GM12878 (cell line): ENCODE measurements around the gene COL5A1. TPM values are rescaled to one million over a fixed set of nuclear protein-coding genes. Genes with fewer than 3 reads are reported as not detected.

Experiments
- ATAC-seq: fragments of 200-7000 bp; cut with Tn5 transposase; 3 replicates; pipeline ENCODE4 v1.9.1; 2020; ENCODE audit warnings: mild to moderate bottlenecking, moderate library complexity
- BruUV-seq: library from RNA; stranded (reverse); fragments of 400-500 nt; replicated peaks from 2 replicates; lab custom pipeline; 2021; lab: Mats Ljungman, UMichigan
- CTCF ChIA-PET: fragments of 300-600 bp; sonication (Branson Sonifier 250); formaldehyde crosslinking; extraction: SDS; loops from one replicate; lab custom pipeline; 2021; ENCODE audit warnings: inconsistent platforms; lab: Yijun Ruan, JAX
- POLR2A ChIA-PET: fragments of 350-600 bp; formaldehyde crosslinking; extraction: SDS; loops from one replicate; lab custom pipeline; 2021; ENCODE audit warnings: inconsistent platforms; lab: Charles Lee
- RAD21 ChIA-PET: fragments of 300-600 bp; sonication (Branson Sonifier 250); formaldehyde crosslinking; loops from one replicate; lab custom pipeline; 2023; ENCODE audit warnings: antibody characterized with exemption; ENCODE audit not compliant: unreplicated experiment; lab: Charles Lee
- SMC1A ChIA-PET: fragments of 300-600 bp; sonication (Branson Sonifier 250); formaldehyde crosslinking; loops from one replicate; lab custom pipeline; 2023; ENCODE audit not compliant: unreplicated experiment, uncharacterized antibody; lab: Charles Lee
- DNase-seq: peaks from one replicate; pipeline ENCODE4 v3.0.0-alpha.2; 2011; ENCODE audit warnings: low read depth, low spot score
- FAIRE-seq: peaks from 3 replicates; lab custom pipeline; 2011; peaks lifted over from hg19 to GRCh38; lab: Jason Lieb, UNC
- H2AFZ ChIP-seq: 2 replicates; pipeline ENCODE4 v1.6.0; 2011; ENCODE audit warnings: low read depth, low read length, control low read depth; ENCODE audit not compliant: control insufficient read depth
- H3K27ac ChIP-seq: 2 replicates; pipeline ENCODE4 v1.5.1; 2011; ENCODE audit warnings: control low read depth; ENCODE audit not compliant: control insufficient read depth, insufficient read depth
- H3K27me3 ChIP-seq, 2 experiments: replicated peaks in 1 of 2; 2 replicates each; pipeline versions ENCODE4 v1.6.0 to v1.6.1; 2011; ENCODE audit warnings: low read length in 1 of 2; ENCODE audit not compliant: control insufficient read depth in 2 of 2, insufficient read depth in 2 of 2
- H3K36me3 ChIP-seq, 2 experiments: 2 replicates each; pipeline ENCODE4 v1.5.1; 2011; ENCODE audit warnings: low read length in 1 of 2; ENCODE audit not compliant: control insufficient read depth in 2 of 2, insufficient read depth in 2 of 2
- H3K4me1 ChIP-seq: 2 replicates; pipeline ENCODE4 v1.6.1; 2011; ENCODE audit warnings: mild to moderate bottlenecking, low read length, moderate library complexity, mixed read lengths; ENCODE audit not compliant: control insufficient read depth, insufficient read depth
- H3K4me2 ChIP-seq: 2 replicates; pipeline ENCODE4 v1.6.0; 2011; ENCODE audit warnings: control low read depth; ENCODE audit not compliant: control insufficient read depth, insufficient read depth
- H3K4me3 ChIP-seq: fragments of 200-600 bp; sonication (generic); 2 replicates; pipeline ENCODE4 v1.5.1; 2016
- H3K79me2 ChIP-seq: 2 replicates; pipeline ENCODE4 v1.6.0; 2011; ENCODE audit warnings: low read length; ENCODE audit not compliant: control insufficient read depth, insufficient read depth
- H3K9ac ChIP-seq: 2 replicates; pipeline ENCODE4 v1.8.0; 2011; ENCODE audit warnings: low read length, control low read depth, mixed read lengths; ENCODE audit not compliant: control insufficient read depth, insufficient read depth
- H3K9me3 ChIP-seq: replicated peaks from 3 replicates; pipeline ENCODE4 v1.5.1; 2011; ENCODE audit warnings: mild to moderate bottlenecking, low read length; ENCODE audit not compliant: control insufficient read depth, insufficient read depth
- H4K20me1 ChIP-seq: 2 replicates; pipeline ENCODE4 v1.6.0; 2011; ENCODE audit not compliant: control insufficient read depth, insufficient read depth
- BRCA1 ChIP-seq: IDR thresholded peaks from 2 replicates; pipeline ENCODE4 v1.6.1; 2011; ENCODE audit warnings: low read depth, low read length, improper control_type of control experiment
- CEBPB ChIP-seq, 2 experiments: fragments of 150-350 bp in 1 of 2; IDR thresholded peaks; 2 replicates each; pipeline ENCODE4 v1.6.1; 2012 to 2014; ENCODE audit warnings: low read depth in 2 of 2, low read length in 2 of 2, borderline replicate concordance in 1 of 2, inconsistent platforms in 1 of 2
- DPF2 ChIP-seq: fragments of 450-650 bp; IDR thresholded peaks from 2 replicates; pipeline ENCODE4 v1.6.1; 2017; ENCODE audit warnings: mild to moderate bottlenecking
- E2F4 ChIP-seq: IDR thresholded peaks from 2 replicates; pipeline ENCODE4 v1.6.1; 2012; ENCODE audit warnings: low read depth, low read length, improper control_type of control experiment
- JUNB ChIP-seq: IDR thresholded peaks from 2 replicates; pipeline ENCODE4 v1.6.1; 2016; ENCODE audit warnings: antibody characterized with exemption, mild to moderate bottlenecking
- KAT2A ChIP-seq: conservative IDR thresholded peaks from 2 replicates; pipeline ENCODE4 v1.6.1; 2011; ENCODE audit warnings: low read depth, low read length; ENCODE audit not compliant: control insufficient read depth
- NFXL1 ChIP-seq: fragments of 450-650 bp; IDR thresholded peaks from 2 replicates; pipeline ENCODE4 v1.6.1; 2017; ENCODE audit warnings: antibody characterized with exemption, mild to moderate bottlenecking, borderline replicate concordance
- PAX8 ChIP-seq: fragments of 450-650 bp; IDR thresholded peaks from 2 replicates; pipeline ENCODE4 v1.6.1; 2017; ENCODE audit warnings: mild to moderate bottlenecking, moderate library complexity
- POLR2AphosphoS5 ChIP-seq: IDR thresholded peaks from 2 replicates; pipeline ENCODE4 v1.6.1; 2011; ENCODE audit warnings: mild to moderate bottlenecking, low read length, inconsistent platforms
- RUNX3 ChIP-seq: IDR thresholded peaks from 2 replicates; pipeline ENCODE4 v1.6.1; 2012; ENCODE audit warnings: low read length, inconsistent platforms
- SREBF1 ChIP-seq: IDR thresholded peaks from 2 replicates; pipeline ENCODE4 v1.6.1; 2012; ENCODE audit warnings: mild to moderate bottlenecking, low read length
- TCF12 ChIP-seq: IDR thresholded peaks from 2 replicates; pipeline ENCODE4 v1.6.1; 2011; ENCODE audit warnings: low read depth, mild to moderate bottlenecking, low read length
- WRNIP1 ChIP-seq: IDR thresholded peaks from 2 replicates; pipeline ENCODE4 v1.6.1; 2011; ENCODE audit warnings: low read depth, low read length, improper control_type of control experiment, borderline replicate concordance
- YY1 ChIP-seq: IDR thresholded peaks from 2 replicates; pipeline ENCODE4 v1.6.1; 2011; ENCODE audit warnings: low read depth, mild to moderate bottlenecking, low read length
- WGBS: methylation state at CpG from one replicate; pipeline ENCODE4 v1.1.6; 2016; ENCODE audit warnings: low lambda C conversion rate; ENCODE audit not compliant: insufficient replicate concordance, insufficient coverage; ENCODE audit errors: missing lambda C conversion rate; 5-methylcytosine and 5-hydroxymethylcytosine counted together
- in situ Hi-C: fragments of 300-500 bp; cut with MboI; formaldehyde crosslinking; loops from 9 replicates; pipeline ENCODE4 v1.14.3; 2018; ENCODE audit warnings: mixed read lengths
- intact Hi-C: fragments of 100-400 bp; cut with micrococcal nuclease; formaldehyde crosslinking; loops from one replicate; pipeline ENCODE4 v1.14.2; 2022; ENCODE audit not compliant: unreplicated experiment
- polyA plus RNA-seq, 11 experiments: library from polyadenylated mRNA; depleted of rRNA in 4 of 11; unstranded in 6 of 11; stranded (reverse) in 5 of 11; fragments of >200 nt; fragmentation: Nextera tagmentation in 4 of 11; fragmentation: Illumina TruSeq in 1 of 11; extraction: Ambion mirVana in 4 of 11; extraction: Trizol in 1 of 11; gene quantifications; 1 replicate in 1 of 11; 2 replicates in 10 of 11; pipeline versions ENCODE4 v1.2.1 to v1.2.3, GENCODE V29; 2011 to 2016; ENCODE audit warnings: inconsistent platforms in 2 of 11, missing spikeins in 2 of 11, low read depth in 1 of 11
- total RNA-seq, 4 experiments: library from RNA; depleted of rRNA in 3 of 4; stranded (reverse); fragments of >200 nt in 3 of 4; fragmentation: Illumina TruSeq in 1 of 4; extraction: Trizol in 1 of 4; gene quantifications; 2 replicates each; pipeline versions ENCODE4 v1.2.1 to v1.2.3, GENCODE V29; 2013 to 2021
- TF ChIP-seq, protein P1 (sequence below): fragments of 450-650 bp; IDR thresholded peaks from 2 replicates; pipeline ENCODE4 v1.6.1; 2014; ENCODE audit warnings: mild to moderate bottlenecking

The COL5A1 gene
- total and polyA plus RNA-seq, 10 of the 15 experiments (the other 5 are each of a cell fraction or from before 2014, with no cell fraction given): under 0.01 to 0.15 (median 0.13) TPM; not detected in 4

- ATAC-seq: no peak
- FAIRE-seq: no peak
- no TSS peak for BruUV-seq
- ChIA-PET SMC1A (no interaction called here), CTCF (no interaction called here), RAD21 (no interaction called here), POLR2A (no interaction called here)
- H3K36me3 ChIP-seq: no peaks in the 10 kb centered on the region
- DNase-seq: no peak
- no peak overlapping the region for H3K4me3 ChIP-seq
- no peaks in the 10 kb centered on the region for H3K27me3 ChIP-seq
- no peaks in the 10 kb centered on the region for H4K20me1 ChIP-seq
- no peak overlapping the region for H3K27ac ChIP-seq
- in situ Hi-C loops: no loop called here
- WGBS: 60% methylated on average over 31 of the region's 31 CpGs
- no peaks in the 10 kb centered on the region for H3K9me3 ChIP-seq
- TF ChIP-seq POLR2AphosphoS5: no peak
- TF ChIP-seq KAT2A: no peak
- no peak for TF ChIP-seq DPF2
- TF ChIP-seq JUNB: no peak
- no peak for TF ChIP-seq WRNIP1
- TF ChIP-seq SREBF1: no peak
- TF ChIP-seq, protein P1, sequence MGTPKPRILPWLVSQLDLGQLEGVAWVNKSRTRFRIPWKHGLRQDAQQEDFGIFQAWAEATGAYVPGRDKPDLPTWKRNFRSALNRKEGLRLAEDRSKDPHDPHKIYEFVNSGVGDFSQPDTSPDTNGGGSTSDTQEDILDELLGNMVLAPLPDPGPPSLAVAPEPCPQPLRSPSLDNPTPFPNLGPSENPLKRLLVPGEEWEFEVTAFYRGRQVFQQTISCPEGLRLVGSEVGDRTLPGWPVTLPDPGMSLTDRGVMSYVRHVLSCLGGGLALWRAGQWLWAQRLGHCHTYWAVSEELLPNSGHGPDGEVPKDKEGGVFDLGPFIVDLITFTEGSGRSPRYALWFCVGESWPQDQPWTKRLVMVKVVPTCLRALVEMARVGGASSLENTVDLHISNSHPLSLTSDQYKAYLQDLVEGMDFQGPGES: no peak
- no peak for TF ChIP-seq YY1
- TF ChIP-seq CEBPB (IDR thresholded peaks at IDR 0.05; ENCODE audit: borderline replicate concordance in 1 of 2, low read depth in 2 of 2, low read length in 2 of 2): no peak
- no peak for TF ChIP-seq BRCA1
- no peak for TF ChIP-seq PAX8
- TF ChIP-seq E2F4: no peak
- no peak for TF ChIP-seq NFXL1
- no peak for TF ChIP-seq RUNX3
- no peak for TF ChIP-seq TCF12
- TF ChIP-seq, all 136 proteins: peak for 0
- no peak overlapping the region for H2AFZ ChIP-seq
- intact Hi-C loops: no loop called here
- H3K4me1 ChIP-seq: no peaks in the 10 kb centered on the region
- H3K4me2 ChIP-seq: no peak overlapping the region
- no peaks in the 10 kb centered on the region for H3K79me2 ChIP-seq
- H3K9ac ChIP-seq: no peak overlapping the region
Measured at GRCh38 chr9:134602547-134603362, 38.8 kb upstream of the COL5A1 start.
